ENCODE measurements around the gene ZNF598. TPM values are rescaled to one million over a fixed set of nuclear protein-coding genes. Genes with fewer than 3 reads are reported as not detected.

The ZNF598 gene
- total and polyA plus RNA-seq, 2 of the 13 experiments (the other 11 are each of a cell fraction or from before 2014, with no cell fraction given): 13.5 to 14.2 TPM

DNA sequence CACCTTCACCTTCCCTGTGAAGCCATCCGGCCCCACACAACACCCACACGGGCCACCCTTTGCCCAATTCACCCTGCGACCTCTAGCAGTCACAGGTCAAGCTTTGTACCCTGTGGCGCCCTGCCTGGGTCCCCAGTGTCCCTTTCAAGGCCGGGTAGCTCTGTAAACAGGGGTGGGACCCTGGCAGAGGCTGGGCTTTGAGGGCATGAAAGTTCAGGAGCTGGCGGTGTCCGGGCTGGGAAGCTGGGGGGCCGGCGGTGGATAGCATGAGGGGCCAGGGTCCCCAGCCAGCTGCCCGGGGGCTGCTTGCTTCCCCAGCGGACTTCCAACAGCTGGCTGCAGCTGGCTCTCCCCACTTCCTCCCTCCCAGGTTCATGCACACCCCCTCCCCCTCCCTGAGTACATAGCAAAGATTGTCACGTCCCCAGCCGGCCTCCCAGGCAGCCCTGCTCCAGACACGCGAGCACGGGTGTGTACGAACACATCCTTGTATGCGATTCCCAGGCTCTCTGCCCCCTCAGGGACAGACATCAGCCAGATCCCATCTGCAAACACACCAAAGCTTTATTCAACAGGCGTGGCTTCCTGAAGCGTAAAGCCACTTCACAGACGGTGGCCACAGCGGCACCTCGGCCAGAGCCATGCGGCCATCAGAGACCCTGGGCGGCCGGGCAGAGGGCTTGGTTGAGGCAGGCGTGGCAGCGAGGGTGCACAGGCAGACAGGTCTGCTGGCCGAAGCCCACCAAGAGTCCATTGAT, 29.8 kb upstream of the ZNF598 start (continued):
- TF ChIP-seq, protein P1, sequence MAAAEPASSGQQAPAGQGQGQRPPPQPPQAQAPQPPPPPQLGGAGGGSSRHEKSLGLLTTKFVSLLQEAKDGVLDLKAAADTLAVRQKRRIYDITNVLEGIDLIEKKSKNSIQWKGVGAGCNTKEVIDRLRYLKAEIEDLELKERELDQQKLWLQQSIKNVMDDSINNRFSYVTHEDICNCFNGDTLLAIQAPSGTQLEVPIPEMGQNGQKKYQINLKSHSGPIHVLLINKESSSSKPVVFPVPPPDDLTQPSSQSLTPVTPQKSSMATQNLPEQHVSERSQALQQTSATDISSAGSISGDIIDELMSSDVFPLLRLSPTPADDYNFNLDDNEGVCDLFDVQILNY (CRISPR knock-in tag; conservative IDR thresholded peaks at IDR 0.05): no peak
- TF ChIP-seq, protein P2, sequence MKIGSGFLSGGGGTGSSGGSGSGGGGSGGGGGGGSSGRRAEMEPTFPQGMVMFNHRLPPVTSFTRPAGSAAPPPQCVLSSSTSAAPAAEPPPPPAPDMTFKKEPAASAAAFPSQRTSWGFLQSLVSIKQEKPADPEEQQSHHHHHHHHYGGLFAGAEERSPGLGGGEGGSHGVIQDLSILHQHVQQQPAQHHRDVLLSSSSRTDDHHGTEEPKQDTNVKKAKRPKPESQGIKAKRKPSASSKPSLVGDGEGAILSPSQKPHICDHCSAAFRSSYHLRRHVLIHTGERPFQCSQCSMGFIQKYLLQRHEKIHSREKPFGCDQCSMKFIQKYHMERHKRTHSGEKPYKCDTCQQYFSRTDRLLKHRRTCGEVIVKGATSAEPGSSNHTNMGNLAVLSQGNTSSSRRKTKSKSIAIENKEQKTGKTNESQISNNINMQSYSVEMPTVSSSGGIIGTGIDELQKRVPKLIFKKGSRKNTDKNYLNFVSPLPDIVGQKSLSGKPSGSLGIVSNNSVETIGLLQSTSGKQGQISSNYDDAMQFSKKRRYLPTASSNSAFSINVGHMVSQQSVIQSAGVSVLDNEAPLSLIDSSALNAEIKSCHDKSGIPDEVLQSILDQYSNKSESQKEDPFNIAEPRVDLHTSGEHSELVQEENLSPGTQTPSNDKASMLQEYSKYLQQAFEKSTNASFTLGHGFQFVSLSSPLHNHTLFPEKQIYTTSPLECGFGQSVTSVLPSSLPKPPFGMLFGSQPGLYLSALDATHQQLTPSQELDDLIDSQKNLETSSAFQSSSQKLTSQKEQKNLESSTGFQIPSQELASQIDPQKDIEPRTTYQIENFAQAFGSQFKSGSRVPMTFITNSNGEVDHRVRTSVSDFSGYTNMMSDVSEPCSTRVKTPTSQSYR (CRISPR knock-in tag; IDR thresholded peaks at IDR 0.05; ENCODE audit: borderline replicate concordance): peak; percentile 91
- TF ChIP-seq MZF1 (CRISPR knock-in tag; IDR thresholded peaks at IDR 0.05; ENCODE audit: borderline replicate concordance): no peak
- TF ChIP-seq, protein P3, sequence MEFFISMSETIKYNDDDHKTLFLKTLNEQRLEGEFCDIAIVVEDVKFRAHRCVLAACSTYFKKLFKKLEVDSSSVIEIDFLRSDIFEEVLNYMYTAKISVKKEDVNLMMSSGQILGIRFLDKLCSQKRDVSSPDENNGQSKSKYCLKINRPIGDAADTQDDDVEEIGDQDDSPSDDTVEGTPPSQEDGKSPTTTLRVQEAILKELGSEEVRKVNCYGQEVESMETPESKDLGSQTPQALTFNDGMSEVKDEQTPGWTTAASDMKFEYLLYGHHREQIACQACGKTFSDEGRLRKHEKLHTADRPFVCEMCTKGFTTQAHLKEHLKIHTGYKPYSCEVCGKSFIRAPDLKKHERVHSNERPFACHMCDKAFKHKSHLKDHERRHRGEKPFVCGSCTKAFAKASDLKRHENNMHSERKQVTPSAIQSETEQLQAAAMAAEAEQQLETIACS (CRISPR knock-in tag; IDR thresholded peaks at IDR 0.05): no peak
- TF ChIP-seq ZNF20 (CRISPR knock-in tag; IDR thresholded peaks at IDR 0.05): no peak
- TF ChIP-seq MIXL1 (CRISPR knock-in tag; IDR thresholded peaks at IDR 0.05): no peak
- 0 out of 2 replicates have a peak, but pooled peaks have one; percentile 16 for TF ChIP-seq ZMYM3 (CRISPR knock-in tag; IDR thresholded peaks at IDR 0.05)
- TF ChIP-seq HNF4G (IDR thresholded peaks at IDR 0.05; ENCODE audit: borderline replicate concordance, low read depth, low read length): peak; percentile 56; the same call in 1 of the 2 replicates
- TF ChIP-seq HNF4G (CRISPR knock-in tag; IDR thresholded peaks at IDR 0.05; ENCODE audit: borderline replicate concordance, low read depth): no peak; the same call in 1 of the 2 replicates
- TF ChIP-seq ZFP1 (CRISPR knock-in tag; IDR thresholded peaks at IDR 0.05): peak; percentile 41; the same call in 1 of the 2 replicates
- 0 out of 2 replicates have a peak, but pooled peaks have one; percentile 15 for TF ChIP-seq ZMYM2 (CRISPR knock-in tag; IDR thresholded peaks at IDR 0.05)
- no peak for TF ChIP-seq RARG (CRISPR knock-in tag; IDR thresholded peaks at IDR 0.05; ENCODE audit: low read depth)
- TF ChIP-seq, protein P4, sequence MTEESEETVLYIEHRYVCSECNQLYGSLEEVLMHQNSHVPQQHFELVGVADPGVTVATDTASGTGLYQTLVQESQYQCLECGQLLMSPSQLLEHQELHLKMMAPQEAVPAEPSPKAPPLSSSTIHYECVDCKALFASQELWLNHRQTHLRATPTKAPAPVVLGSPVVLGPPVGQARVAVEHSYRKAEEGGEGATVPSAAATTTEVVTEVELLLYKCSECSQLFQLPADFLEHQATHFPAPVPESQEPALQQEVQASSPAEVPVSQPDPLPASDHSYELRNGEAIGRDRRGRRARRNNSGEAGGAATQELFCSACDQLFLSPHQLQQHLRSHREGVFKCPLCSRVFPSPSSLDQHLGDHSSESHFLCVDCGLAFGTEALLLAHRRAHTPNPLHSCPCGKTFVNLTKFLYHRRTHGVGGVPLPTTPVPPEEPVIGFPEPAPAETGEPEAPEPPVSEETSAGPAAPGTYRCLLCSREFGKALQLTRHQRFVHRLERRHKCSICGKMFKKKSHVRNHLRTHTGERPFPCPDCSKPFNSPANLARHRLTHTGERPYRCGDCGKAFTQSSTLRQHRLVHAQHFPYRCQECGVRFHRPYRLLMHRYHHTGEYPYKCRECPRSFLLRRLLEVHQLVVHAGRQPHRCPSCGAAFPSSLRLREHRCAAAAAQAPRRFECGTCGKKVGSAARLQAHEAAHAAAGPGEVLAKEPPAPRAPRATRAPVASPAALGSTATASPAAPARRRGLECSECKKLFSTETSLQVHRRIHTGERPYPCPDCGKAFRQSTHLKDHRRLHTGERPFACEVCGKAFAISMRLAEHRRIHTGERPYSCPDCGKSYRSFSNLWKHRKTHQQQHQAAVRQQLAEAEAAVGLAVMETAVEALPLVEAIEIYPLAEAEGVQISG (CRISPR knock-in tag; IDR thresholded peaks at IDR 0.05): peak; percentile 70
- no peak for TF ChIP-seq ZNF253 (CRISPR knock-in tag; IDR thresholded peaks at IDR 0.05; ENCODE audit: borderline replicate concordance)
- TF ChIP-seq JARID2 (CRISPR knock-in tag; IDR thresholded peaks at IDR 0.05; ENCODE audit: insufficient replicate concordance): no peak
- TF ChIP-seq ZSCAN22 (CRISPR knock-in tag; IDR thresholded peaks at IDR 0.05): no peak
- TF ChIP-seq ZNF652 (CRISPR knock-in tag; IDR thresholded peaks at IDR 0.05; ENCODE audit: borderline replicate concordance, low read depth): peak; percentile 47; the same call in 1 of the 2 replicates
- TF ChIP-seq, protein P5, sequence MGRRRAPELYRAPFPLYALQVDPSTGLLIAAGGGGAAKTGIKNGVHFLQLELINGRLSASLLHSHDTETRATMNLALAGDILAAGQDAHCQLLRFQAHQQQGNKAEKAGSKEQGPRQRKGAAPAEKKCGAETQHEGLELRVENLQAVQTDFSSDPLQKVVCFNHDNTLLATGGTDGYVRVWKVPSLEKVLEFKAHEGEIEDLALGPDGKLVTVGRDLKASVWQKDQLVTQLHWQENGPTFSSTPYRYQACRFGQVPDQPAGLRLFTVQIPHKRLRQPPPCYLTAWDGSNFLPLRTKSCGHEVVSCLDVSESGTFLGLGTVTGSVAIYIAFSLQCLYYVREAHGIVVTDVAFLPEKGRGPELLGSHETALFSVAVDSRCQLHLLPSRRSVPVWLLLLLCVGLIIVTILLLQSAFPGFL (CRISPR knock-in tag; IDR thresholded peaks at IDR 0.05): no peak
- no peak for TF ChIP-seq HNRNPH1 (optimal IDR thresholded peaks at IDR 0.05; ENCODE audit: low read depth, low read length)

Data from HepG2 (cell line).